HG03103 (cell line): ENCODE data around the gene PCIF1.

ENCODE experiments used
- ATAC-seq: cut with Tn5 transposase; IDR thresholded peaks from one replicate; pipeline ENCODE4 v1.9.1; 2021; ENCODE audit warnings: low read depth; ENCODE audit not compliant: unreplicated experiment

Gene PCIF1

GRCh38 chr20:45964006-45964400 lies 29.5 kb downstream of the PCIF1 start:
- ATAC-seq = no peak

GRCh38 chr20:45965169-45966002 lies 30.9 kb downstream of the PCIF1 start:
- no peak for ATAC-seq

GRCh38 chr20:45967551-45968080 lies 33.1 kb downstream of the PCIF1 start:
- no peak for ATAC-seq

DNA sequence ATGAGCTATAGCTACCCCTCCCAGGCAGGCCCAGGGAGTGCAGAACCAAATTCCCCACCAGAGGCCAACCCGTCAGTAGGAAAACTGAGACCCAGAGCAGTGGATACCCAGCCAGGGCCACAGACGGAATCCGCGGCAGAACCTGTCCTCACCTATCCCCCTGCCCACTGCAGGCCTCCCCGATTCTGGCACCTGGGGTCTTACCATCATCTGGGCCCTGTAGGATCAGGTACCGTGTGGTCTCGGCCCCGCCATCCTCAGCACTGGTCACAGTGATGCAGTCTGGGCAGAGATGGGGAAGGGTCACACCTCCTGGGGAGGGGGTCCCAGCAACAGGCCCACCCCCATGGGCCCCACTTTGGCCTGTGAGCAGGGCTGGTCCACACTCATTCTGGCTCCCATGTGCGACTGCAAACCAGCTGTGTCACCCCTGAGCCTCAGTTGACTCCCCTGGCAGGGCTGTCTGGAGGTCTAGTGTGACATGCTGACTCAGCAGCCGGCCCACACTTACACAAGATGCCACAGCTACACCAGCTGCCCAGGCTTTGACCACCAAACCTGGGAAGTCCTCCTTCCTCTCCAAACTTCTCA lies 33.7 kb downstream of the PCIF1 start:
- no peak for ATAC-seq

DNA sequence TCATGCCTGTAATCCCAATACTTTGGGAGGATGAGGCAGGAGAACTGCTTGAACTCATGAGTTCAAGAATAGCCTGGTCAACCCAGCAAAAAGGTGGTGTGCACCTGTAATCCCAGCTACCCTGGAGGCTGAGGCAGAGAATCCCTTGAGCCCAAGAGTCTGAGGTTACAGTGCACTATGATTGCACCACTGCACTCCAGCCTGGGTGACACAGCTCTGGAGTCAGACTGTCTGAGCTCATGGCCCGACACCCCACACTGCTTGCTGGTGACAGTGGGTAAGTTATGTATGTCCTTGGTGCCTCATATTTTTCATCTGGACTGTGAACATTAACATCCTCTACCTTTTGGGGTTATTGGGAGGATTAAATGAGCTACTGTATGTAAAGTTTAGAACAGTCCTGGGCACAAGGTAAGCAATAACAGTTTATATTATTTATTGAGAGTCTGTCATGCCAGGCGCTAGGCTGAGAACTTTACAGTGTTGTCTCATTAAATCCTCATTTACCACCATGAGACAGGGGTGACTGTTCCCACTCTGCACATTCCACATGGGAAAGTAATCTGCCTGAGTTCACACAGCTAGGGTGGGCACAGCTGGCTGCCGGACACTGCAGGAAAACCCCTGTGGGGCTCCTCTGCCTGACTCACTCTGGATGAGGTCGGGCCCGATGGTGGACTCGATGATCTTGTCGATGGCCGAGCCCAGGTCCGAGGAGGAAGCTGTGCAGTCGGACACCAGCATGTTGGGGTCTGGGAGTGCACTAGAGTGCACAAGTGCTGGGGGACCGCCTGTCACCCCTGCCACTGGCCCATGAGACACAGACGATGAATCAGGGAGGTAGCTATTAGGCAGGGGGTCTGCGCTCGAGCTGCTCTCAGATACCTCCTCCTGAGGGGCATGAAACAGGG lies 34.6 kb downstream of the PCIF1 start:
- no peak for ATAC-seq

DNA sequence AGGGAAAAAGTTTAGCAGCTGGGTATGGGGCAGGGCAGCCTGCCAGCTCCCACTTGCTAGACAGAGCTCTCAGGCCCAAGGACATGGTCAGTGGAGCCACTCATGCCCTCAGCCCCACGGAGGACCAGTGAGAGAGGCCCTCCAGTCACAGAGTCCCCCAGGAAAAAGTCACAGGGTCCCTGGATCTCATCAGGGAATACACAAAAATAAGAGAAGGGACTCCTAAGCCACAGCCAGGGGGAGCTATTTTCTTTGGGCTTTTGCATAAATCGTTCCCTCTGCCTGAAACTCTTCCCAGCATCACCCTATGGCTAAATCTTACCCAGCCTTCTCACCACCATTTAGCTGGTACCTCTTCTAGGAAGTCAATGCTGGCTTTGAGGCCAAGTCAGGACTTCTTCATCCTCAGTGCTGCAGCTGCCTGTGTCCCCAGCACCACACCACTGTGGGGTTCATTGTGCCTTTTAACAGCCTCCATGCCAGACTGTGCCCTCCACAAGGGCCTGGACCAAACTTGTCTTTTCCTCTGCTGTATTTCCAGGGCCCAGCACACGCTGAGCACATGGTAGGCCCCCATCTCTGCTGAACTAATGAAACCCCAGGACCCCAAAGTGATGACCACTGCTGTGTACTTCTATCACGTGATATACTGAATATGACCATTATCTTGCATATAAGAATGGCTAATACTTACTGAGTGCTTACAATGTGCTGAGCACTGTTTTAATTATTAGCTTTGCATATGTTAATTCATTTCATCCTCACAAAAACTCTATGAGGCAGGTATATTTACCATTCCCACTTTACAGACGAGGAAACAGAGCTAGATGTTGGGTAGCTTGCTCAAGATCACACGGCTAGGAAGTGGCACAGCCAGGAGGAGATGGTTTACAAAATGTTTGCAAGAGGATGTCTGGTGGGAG lies 35.5 kb downstream of the PCIF1 start:
- ATAC-seq = no peak

DNA sequence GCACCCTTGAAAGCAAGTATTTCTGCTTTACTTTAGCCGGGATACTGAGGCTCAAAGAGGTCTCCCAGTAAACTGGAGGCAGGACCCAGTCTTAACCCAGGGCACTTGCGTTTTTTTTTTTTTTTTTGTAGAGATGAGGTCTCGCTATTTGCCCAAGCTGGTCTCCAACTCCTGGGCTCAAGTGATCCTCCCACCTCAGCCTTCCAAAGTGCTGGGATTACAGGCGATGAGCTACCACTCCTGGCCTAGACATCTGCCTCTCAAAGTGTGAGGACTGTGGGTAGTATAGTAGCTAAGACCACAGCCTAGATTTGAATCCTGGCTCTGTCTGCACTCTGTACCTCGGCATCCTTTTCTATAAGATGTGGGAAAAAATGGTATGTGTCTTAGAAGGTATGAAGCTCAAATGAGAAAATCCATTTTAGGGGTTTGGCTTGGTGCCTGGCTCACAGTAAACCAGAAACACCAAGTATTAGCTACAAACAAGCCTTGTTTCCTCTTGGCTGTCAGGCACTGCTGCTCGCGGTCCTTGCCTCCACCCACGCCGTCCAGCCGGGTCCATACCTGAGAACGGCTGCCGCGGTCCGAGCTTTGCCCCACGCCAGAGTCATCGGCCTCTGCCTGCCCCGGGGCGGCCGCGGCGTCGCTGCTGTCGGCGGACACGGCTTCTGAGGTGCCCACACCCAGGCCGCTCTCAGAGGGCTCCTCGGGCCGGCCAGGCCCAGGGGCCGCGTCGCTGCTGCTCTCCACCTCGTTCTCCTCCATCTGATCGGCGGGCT lies 36.4 kb downstream of the PCIF1 start:
- ATAC-seq = no peak

DNA sequence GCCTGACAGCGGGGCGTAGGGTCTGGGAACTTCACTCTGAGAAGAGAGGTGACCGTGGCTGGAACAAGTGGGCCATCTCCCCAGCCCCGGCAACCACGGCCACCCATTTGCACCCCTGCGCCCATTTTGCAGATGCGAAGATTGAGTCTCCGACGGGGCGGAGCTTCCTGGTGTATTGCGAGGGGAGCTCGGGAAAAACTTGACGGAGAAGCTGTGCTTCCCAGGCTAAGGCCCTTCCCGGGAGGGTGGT lies 36.9 kb downstream of the PCIF1 start:
- peak; percentile 7 for ATAC-seq

DNA sequence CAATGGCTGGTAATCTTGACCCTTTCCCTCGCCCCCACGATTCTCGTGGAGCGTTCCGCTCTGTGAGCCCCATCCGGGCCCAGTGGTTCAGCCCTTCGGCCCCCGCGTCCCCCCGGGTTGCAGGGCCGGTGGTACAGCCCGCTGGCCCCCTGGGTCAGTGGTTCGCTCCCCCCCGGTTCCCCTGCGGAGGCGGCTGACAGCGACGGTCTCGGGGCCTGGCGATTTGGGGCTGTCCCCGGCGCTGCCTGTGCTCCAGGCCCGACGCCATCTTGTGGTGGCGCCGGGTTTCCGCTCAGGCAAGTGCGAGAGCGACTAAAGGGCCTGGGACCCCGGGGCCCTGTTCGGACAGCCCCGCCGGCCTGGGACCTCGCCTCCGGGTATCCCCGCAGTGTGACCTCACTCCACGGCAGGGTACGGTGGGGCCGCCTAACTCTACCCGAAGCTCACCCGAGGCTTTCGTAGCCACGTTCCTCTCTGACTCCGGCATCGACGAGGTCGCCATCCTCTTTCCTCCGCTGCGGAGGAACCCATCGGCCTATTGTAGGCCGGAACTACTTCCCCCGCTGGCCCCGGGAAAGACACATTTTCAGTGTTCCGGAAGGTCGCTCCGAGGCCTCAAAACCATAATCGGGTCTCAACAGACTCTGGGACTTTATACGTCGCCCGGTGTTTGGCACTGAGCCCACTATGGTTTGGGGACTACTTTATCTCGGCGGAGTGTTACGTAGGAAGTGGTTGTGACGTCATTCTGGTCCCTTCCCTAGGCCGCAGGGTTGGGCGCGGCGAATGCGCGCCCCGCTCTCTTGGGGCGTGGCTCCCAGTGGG lies 37.4 kb downstream of the PCIF1 start, which contains the start of gene ZNF335:
Gene ZNF335, minus strand, starts transcription at position 529 of the 825 bp plus-strand sequence. CDS start 793 bp downstream, outside the sequence.
- peak; percentile 69 for ATAC-seq

GRCh38 chr20:45972500-45973183 lies 38.2 kb downstream of the PCIF1 start:
- no peak for ATAC-seq

GRCh38 chr20:45974896-45975565 lies 40.5 kb downstream of the PCIF1 start:
- ATAC-seq = no peak

DNA sequence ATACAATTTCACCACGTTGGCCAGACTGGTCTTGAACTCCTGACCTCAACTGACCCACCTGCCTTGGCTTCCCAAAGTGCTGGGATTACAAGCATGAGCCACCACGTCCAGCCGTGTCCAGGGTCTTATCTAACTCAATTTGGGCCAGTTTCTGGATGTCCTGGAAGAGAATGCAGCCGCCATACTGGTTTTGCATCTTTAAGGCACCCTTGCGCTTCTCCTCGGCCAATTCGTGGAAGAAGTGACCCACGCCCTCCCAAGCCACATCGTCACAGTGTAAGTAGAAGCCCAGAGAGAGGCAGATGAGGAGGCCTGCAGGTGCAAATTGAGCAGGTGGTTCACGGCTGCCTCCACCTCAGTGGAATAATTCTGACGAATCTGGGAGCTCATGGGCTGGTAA lies 41.2 kb downstream of the PCIF1 start:
- no peak for ATAC-seq

DNA sequence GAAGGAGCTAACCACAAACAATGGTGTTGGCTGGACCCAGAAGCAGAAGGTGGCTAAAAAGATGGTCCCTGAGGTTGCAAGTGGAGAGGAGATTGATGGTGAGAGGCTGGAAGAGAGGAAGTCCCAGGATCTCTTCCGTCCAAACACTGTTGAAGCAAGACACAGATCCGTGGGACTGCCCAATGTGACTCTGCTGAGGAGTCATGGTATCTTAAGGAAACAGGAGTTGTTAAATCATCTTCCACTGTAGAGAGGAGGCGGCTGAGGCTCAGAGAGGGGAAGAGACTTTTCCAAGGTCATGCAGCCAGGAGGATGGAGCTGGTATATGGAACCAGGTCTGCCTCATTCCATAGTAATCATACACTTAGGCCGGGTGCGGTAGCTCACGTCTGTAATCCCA lies 41.6 kb downstream of the PCIF1 start:
- ATAC-seq = no peak

GRCh38 chr20:45981261-45981660 lies 46.8 kb downstream of the PCIF1 start:
- no peak for ATAC-seq

DNA sequence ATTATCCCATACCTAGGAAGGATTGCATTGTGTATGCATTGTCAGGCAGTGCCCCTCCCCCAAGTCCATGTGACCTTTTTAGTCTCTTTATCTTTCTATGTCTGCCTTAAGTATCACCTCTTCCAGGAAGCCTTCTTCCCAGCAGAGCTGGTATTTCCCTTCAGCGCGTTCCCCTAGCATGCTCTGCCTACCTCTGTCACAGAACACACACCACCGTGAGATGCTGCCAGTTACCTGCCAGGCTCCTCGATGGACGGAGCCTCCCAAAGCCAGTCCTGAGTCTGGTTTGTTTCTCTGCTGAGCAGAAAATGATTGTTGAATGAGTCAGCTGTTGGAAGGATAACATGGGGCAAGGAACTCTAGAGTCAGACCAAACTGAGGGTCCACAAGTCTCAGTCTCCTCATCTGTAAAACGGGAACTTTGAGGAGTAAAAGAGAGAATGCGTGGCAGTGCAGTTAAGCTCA lies 48.8 kb downstream of the PCIF1 start:
- no peak for ATAC-seq

DNA sequence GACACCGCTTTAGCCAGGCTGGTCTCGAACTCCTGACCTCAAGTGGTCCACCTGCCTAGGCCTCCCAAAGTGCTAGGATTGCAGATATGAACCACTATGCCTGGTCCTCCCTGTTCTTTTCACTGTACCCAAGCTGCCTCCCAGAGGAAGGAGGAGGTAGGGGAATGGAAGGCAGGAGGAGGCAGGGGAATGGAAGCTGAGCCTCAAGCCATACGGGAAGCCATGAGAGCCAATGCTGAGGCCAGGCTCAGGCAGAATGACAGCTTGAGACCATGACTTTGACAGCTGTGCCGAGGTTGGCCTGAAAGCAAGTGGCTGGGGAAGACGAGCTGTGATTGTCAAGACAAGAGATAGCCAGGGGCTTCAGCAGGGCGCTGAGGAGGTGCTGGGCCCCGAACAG lies 51.1 kb downstream of the PCIF1 start:
- no peak for ATAC-seq

DNA sequence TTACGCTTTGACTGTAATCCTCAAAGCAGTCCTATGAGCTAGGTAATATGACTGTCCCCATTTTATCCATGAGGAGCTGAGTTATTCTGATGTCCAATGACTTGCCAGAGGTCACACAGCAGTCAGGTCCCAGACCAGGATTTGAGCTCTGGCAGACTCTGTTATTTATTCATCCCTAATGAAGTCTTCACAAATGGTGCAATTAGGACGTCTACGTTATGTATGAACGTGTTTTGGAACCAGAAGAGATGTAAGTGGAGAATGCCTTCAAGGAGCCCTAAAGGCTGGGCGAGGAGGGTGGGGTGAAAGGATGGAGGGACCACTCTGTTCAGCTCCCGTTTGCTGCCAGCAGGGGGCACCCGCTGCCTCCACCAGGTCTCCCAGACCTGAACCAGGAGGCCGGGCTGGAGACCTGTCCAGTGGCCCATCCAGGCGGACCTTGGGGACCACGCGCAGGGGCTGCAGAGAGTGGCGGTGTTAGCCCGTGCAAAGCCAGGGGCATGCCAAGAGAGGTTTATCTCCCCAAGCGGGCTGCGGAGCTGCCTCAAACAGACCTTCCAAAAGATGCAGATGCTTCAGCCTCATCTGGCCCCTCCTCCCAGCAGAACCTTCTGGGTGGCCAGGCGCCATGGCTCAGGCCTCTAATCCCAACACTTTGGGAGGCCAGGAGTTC lies 52.8 kb downstream of the PCIF1 start:
- ATAC-seq = no peak
